Measurements from ENCODE around the gene EYS.

Gene EYS

GRCh38 chr6:63923139-63923739, 1783.8 kb downstream of the EYS start:
- Histone ChIP-seq H3K4me3 (ENCODE audit: severe bottlenecking) (no peak overlapping the region), H3K27me3 (ENCODE audit: insufficient read depth, poor library complexity, severe bottlenecking) (no peaks in the 10 kb centered on the region), H3K4me1 (ENCODE audit: insufficient read depth, poor library complexity, severe bottlenecking) (no peaks in the 10 kb centered on the region), H3K9me3 (ENCODE audit: severe bottlenecking) (no peaks in the 10 kb centered on the region), H3K36me3 (ENCODE audit: low read depth) (no peaks in the 10 kb centered on the region), H3K27ac (ENCODE audit: poor library complexity, severe bottlenecking) (no peak overlapping the region)
- no peak for DNase-seq (ENCODE audit: low spot score)
- TF ChIP-seq CTCF (IDR thresholded peaks at IDR 0.05; ENCODE audit: poor library complexity, severe bottlenecking), result peak; percentile 82
- 0 out of 3 replicates have a peak, but pooled peaks have one; percentile 40 for ATAC-seq (ENCODE audit: low read depth)

GRCh38 chr6:63919556-63920110, 1787.4 kb downstream of the EYS start:
- Histone ChIP-seq H3K4me3 (ENCODE audit: severe bottlenecking) (no peak overlapping the region), H3K27ac (ENCODE audit: poor library complexity, severe bottlenecking) (no peak overlapping the region), H3K36me3 (ENCODE audit: low read depth) (no peaks in the 10 kb centered on the region), H3K4me1 (ENCODE audit: insufficient read depth, poor library complexity, severe bottlenecking) (no peaks in the 10 kb centered on the region), H3K27me3 (ENCODE audit: insufficient read depth, poor library complexity, severe bottlenecking) (no peaks in the 10 kb centered on the region), H3K9me3 (ENCODE audit: severe bottlenecking) (no peaks in the 10 kb centered on the region)
- DNase-seq (ENCODE audit: low spot score), result no peak
- TF ChIP-seq CTCF (IDR thresholded peaks at IDR 0.05; ENCODE audit: poor library complexity, severe bottlenecking), result no peak
- ATAC-seq (ENCODE audit: low read depth), result no peak

GRCh38 chr6:63912887-63913286, 1794.1 kb downstream of the EYS start:
- no peaks in the 10 kb centered on the region for H3K27me3 ChIP-seq (ENCODE audit: insufficient read depth, poor library complexity, severe bottlenecking)
- no peak overlapping the region for H3K27ac ChIP-seq (ENCODE audit: poor library complexity, severe bottlenecking)
- no peaks in the 10 kb centered on the region for H3K9me3 ChIP-seq (ENCODE audit: severe bottlenecking)
- DNase-seq (ENCODE audit: low spot score) (no peak), ATAC-seq (ENCODE audit: low read depth) (no peak)
- no peaks in the 10 kb centered on the region for H3K4me1 ChIP-seq (ENCODE audit: insufficient read depth, poor library complexity, severe bottlenecking)
- H3K36me3 ChIP-seq (ENCODE audit: low read depth), result no peaks in the 10 kb centered on the region
- no peak for TF ChIP-seq CTCF (IDR thresholded peaks at IDR 0.05; ENCODE audit: poor library complexity, severe bottlenecking)
- H3K4me3 ChIP-seq (ENCODE audit: severe bottlenecking), result no peak overlapping the region

GRCh38 chr6:63910863-63911551, 1796.0 kb downstream of the EYS start:
- no peak for TF ChIP-seq CTCF (IDR thresholded peaks at IDR 0.05; ENCODE audit: poor library complexity, severe bottlenecking)
- H3K4me3 ChIP-seq (ENCODE audit: severe bottlenecking), result no peak overlapping the region
- no peak for DNase-seq (ENCODE audit: low spot score)
- ATAC-seq (ENCODE audit: low read depth), result no peak
- no peaks in the 10 kb centered on the region for H3K4me1 ChIP-seq (ENCODE audit: insufficient read depth, poor library complexity, severe bottlenecking)
- H3K27ac ChIP-seq (ENCODE audit: poor library complexity, severe bottlenecking), result no peak overlapping the region
- no peaks in the 10 kb centered on the region for H3K9me3 ChIP-seq (ENCODE audit: severe bottlenecking)
- no peaks in the 10 kb centered on the region for H3K27me3 ChIP-seq (ENCODE audit: insufficient read depth, poor library complexity, severe bottlenecking)
- H3K36me3 ChIP-seq (ENCODE audit: low read depth), result no peaks in the 10 kb centered on the region

Data from RWPE2 (cell line).